GM12891 (cell line): ENCODE measurements around the gene CFAP92.
"Not testable (repeated sequence)": the region's sequence is repeated elsewhere in the genome, so short reads cannot be mapped to it uniquely, and the experiment has no call there.

Source experiments
- DNase-seq: peaks from one replicate; pipeline ENCODE4 v3.0.0; 2011; ENCODE audit warnings: low spot score; ENCODE audit not compliant: insufficient read length
- FAIRE-seq: peaks from 2 replicates; lab custom pipeline; 2011; peaks lifted over from hg19 to GRCh38; lab: Jason Lieb, UNC
- PAX5 ChIP-seq: IDR thresholded peaks from 2 replicates; pipeline ENCODE4 v1.6.1; 2011; ENCODE audit warnings: low read length, moderate library complexity, mild to moderate bottlenecking; ENCODE audit not compliant: insufficient read depth, severe bottlenecking
- POLR2A ChIP-seq: IDR thresholded peaks from 2 replicates; pipeline ENCODE4 v1.6.1; 2011; ENCODE audit warnings: low read depth, low read length, control low read depth
- POLR2AphosphoS5 ChIP-seq: IDR thresholded peaks from 2 replicates; pipeline ENCODE4 v1.6.1; 2011; ENCODE audit warnings: low read depth, low read length, control low read depth
- POU2F2 ChIP-seq: IDR thresholded peaks from 2 replicates; pipeline ENCODE4 v1.6.1; 2011; ENCODE audit warnings: low read depth, mild to moderate bottlenecking, control low read depth, low read length, moderate library complexity
- SPI1 ChIP-seq: IDR thresholded peaks from 2 replicates; pipeline ENCODE4 v1.6.1; 2011; ENCODE audit warnings: low read depth, low read length, control low read depth
- TAF1 ChIP-seq: IDR thresholded peaks from 2 replicates; pipeline ENCODE4 v1.6.1; 2011; ENCODE audit warnings: low read depth, low read length, control low read depth

The CFAP92 gene

DNA sequence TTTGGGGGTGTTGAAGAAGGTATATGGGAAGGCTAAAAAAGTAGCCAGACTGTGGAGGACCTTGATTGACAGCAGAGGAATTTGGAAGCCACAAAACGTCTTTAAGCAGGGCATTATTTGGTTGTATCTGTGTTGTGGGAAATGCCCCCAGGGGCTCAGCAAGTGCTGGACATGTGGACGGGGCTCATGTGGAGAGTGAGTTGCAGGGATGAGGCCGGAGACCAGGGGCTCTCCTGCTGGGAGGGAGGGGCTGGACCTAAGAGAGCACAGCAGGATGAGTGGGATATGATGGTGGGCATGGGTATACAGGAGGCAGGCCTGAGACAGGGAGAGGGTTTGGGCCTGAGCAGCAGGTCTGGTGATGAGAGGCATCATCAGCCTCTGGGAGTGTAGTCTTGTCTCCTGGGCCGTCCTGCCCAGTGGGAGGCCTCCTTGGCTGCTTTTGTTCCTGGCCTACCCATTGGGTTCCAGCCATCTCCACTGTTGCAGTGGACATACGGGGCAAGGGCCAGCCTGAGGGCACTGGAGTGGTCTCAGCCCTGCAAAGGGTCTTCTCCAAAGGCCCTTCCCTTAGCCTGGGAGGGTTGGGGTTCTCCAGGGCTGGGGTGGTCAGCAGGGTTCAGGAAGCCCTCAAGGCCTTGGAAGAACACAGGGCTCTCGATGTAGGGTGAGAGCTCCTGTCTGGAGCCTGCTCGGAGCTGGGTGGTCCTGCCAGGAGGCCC is 86.9 kb downstream of the CFAP92 start:
- TF ChIP-seq TAF1 (no peak), POLR2A (no peak), SPI1 (no peak), POU2F2 (no peak), PAX5 (no peak), POLR2AphosphoS5 (no peak)
- DNase-seq (no peak), FAIRE-seq (no peak)

DNA sequence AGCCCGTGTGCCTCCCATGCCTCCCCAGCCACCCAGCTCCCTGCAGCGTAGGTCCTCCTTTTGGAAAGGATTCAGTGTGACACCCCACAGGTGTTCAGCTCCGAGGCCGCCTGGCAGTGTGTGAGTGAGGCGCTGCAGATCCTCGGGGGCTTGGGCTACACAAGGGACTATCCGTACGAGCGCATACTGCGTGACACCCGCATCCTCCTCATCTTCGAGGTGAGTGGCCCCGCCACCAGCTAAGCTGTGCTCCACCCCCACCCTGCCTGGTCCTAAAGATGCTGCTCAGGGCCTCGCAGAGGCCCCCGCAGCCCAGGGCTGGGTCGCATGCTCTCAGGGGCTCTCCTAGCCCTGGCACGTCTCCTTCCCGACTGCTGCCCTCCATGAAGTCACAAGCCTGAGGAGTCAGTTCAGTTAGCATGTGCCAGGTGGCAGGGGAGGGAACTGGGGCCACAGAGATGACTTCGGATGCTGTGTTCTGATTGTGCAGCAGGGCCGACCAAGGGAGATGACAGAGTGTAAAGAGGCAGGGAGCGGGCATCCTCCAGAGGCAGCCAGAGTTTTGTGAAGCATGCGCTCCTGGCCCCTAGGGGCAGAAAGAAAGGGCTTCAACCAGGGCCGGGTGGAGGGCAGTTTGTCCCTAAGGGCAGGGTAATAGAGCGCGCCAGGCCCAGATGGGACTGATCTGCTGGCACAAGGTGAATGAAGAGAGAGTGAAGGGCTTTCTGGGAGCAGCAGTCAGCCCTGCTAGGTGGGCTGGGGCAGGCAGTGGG is 87.7 kb downstream of the CFAP92 start:
- TF ChIP-seq TAF1 (no peak), PAX5 (no peak), SPI1 (no peak), POU2F2 (no peak), POLR2AphosphoS5 (no peak), POLR2A (no peak)
- DNase-seq (no peak), FAIRE-seq (no peak)

DNA sequence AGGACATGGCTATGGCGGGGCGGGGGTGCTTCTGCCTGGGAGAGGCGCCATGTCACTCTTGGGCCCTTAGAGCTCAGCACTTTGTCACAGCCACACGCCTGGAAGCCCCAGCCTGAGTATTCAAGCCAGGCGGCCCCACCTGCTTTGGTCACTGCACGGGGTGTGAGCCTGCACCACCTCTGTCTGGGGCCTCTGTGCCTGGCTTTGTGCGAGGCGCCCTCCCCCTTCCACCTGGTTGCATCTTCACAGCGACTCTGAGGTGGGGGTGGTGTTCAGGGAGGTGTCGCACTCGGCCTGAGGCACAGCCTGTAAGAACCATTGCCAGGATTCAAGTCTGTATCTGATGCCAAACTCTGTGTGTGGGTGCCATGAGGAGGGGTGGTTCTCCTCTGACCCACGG is 90.4 kb downstream of the CFAP92 start:
- no peak for FAIRE-seq
- DNase-seq = no peak
- TF ChIP-seq POU2F2 = no peak
- TF ChIP-seq POLR2AphosphoS5 = no peak
- no peak for TF ChIP-seq PAX5
- no peak for TF ChIP-seq SPI1
- TF ChIP-seq POLR2A = no peak
- no peak for TF ChIP-seq TAF1

DNA sequence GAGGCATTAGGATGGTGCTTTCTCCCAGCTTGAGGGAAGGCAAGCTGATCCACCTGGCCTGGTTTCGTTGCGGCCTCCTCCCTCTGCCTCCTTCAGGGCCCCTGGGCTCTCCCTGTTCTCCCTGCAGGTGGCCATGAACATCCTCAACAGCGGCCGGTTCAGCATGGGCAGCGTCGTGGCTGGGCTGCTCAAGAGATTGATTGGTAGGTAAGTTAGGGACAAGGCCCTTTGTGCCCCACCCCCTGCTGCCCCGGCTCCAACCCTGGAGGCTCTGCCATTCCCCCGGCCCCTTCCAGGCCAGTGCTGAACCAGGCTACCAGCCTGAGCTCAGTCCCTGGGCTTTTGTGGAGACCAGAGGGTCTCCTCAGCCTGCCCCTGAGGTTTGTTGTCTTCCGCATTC is 91.5 kb downstream of the CFAP92 start:
- FAIRE-seq = no peak
- TF ChIP-seq TAF1 (no peak), POU2F2 (no peak), PAX5 (no peak), SPI1 (no peak), POLR2A (no peak), POLR2AphosphoS5 (no peak)
- no peak for DNase-seq

DNA sequence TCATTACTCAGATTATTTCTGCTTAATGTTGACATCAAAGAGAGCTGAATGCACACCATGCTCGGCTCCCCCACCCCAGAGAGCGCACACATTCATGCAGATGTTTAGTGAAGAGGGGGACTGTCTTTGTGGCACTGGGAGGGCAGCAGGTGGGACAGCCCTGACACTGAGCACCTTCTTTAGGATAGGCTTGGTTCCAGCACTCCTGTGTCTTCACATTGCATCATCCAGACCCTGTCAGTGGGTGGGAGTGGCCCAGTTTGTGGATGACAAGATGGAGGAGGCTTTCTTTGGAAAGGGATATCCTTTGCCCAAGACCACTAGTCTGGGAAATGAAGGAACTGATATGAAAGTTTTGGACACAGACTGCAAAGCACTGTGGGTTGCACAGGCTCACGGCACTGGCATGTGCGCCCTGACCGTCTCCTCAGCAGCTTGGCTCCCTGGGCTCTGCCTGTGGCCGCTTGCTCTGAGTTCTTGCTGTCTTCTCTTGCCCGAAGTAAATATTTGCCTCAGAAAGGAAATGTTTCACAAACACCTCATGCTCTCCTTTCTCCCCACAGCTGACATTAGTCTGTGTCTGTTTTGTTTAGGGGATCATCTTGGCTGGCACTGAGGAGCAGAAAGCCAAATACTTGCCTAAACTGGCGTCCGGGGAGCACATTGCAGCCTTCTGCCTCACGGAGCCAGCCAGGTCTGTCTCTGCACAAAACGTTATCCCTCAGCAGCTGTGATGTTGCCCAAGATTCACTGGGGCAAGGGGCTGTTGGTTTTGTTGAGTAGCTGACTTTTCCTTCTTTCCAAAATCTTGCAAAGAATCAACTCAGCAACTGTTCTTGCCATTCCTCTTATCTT is 97.8 kb downstream of the CFAP92 start:
- FAIRE-seq (no peak), DNase-seq (no peak)
- no peak for TF ChIP-seq SPI1
- TF ChIP-seq POLR2A = no peak
- no peak for TF ChIP-seq TAF1

DNA sequence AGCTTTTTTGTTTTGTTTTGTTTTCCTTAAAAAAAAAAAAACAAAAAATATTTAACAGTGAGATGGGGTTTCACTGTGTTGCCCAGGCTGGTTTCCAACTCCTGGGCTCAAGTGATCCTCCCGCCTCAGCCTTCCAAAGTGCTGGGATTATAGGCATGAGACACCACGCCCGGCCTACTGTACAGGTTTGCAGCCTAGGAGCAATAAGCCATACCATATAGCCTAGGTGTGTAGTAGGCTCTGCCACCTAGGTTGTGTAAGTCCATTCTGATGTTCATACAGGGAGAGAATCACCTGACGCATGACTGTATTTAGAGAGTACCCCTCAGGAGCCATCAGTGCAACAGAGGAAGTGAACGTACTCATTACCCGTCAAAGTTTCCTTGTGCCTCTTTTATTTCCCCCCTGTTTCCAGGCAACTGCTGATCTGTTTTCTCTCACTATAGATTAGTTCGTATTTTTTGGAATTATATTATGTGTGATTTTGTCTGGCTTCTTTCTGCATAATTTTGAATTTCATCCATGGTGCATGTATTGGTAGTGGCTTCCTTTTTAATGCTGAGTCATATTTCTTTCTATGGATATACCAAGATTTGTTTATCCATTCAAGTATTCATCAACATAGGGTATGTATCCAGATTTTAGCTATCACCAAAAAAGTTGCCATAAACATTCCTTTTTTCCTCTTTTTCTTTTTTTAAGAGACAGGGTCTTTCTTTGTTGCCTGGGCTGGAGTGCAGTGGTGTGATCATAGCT is 104.6 kb downstream of the CFAP92 start:
- DNase-seq (no peak), FAIRE-seq (no peak)
- TF ChIP-seq POU2F2 = no peak
- no peak for TF ChIP-seq POLR2A
- no peak for TF ChIP-seq POLR2AphosphoS5

DNA sequence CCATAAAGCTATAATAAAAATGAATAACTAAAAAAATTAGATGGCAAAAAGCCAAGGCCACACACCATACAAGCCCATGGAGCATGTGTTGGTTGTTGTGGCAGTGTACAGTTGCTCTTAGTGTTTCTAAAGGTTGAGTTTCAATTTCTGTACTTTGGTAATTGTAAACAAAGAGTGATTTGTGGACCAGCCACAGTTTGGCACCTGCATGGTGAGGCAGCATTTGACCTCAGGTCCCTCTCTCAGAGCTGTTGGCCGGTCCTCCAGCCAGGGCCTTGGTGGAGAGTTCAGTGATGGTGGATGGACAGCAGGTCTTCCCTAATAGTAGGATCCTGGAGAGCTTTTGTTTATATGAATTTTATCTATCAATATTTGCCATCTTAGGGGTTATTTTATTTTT is 108.9 kb downstream of the CFAP92 start:
- TF ChIP-seq POU2F2 (no peak), TAF1 (no peak), PAX5 (no peak), POLR2A (no peak), POLR2AphosphoS5 (no peak), SPI1 (no peak)
- no peak for FAIRE-seq
- no peak for DNase-seq

DNA sequence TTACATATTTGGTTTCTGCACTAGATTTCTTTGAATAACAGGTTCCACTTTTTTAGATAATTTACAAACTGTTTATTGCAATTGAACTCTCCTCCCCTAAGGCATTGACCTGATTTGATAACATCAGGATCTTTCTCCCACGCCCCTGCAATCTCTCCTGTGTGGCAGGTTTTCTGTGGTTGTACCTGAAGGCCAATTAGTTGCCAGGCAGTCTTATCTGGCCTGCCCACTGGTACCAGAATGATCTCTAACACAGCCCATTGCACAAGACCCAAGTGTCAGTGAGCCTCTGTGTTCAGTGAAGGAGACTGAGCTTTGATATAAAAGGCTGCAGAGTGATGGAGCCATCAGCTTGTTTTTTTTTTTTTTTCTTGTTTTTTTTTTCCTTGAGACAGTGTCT is 111.2 kb downstream of the CFAP92 start:
- DNase-seq = no peak
- no peak for TF ChIP-seq TAF1
- no peak for TF ChIP-seq SPI1
- no peak for TF ChIP-seq POLR2A
- no peak for TF ChIP-seq PAX5
- no peak for TF ChIP-seq POLR2AphosphoS5
- no peak for TF ChIP-seq POU2F2
- FAIRE-seq = no peak

DNA sequence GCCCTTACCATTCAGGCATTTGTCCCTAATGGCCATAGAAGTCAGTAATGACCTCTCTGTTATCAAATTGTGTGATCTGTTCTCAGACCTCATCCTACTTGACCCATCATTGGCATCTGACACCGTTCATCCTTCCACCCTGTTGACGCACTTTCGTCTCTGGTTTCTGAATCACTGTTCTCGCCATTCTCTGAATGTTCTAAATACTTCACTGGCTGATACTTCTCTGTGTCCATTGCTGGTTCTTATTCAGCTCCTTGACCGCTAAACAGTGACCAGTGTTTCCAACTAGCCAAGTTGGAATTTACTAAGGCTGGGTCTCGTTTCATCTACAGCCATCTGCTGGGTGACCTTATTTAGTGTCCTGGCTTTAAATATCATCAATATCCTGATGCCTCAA is 112.3 kb downstream of the CFAP92 start:
- TF ChIP-seq PAX5 (no peak), POLR2AphosphoS5 (no peak), POLR2A (no peak), POU2F2 (no peak), TAF1 (no peak), SPI1 (no peak)
- DNase-seq = no peak
- FAIRE-seq = no peak

DNA sequence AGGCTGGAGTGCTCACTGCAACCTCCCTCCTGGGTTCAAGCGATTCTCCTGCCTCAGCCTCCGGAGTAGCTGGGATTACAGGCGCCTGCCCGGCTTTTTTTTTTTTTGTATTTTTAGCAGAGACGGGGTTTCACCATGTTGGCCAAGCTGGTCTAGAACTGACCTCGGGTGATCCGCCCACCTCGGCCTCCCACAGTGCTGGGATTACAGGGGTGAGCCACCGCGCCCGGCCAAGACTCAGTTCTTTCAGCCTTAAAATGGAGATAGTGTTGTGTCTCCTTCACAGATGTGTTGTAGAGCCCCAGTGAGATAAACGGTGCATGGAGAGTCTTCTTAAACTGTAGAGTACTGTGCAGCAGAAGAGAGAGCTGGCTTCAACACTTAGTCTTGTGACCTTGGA is 113.4 kb downstream of the CFAP92 start:
- DNase-seq, FAIRE-seq: not testable (repeated sequence)
